HG03060 (cell line): ENCODE results near the gene ZNF839.

Experiments used
- ATAC-seq: cut with Tn5 transposase; IDR thresholded peaks from one replicate; pipeline ENCODE4 v1.9.1; 2021; ENCODE audit warnings: low read depth, moderate number of reproducible peaks; ENCODE audit not compliant: unreplicated experiment

The ZNF839 gene

DNA sequence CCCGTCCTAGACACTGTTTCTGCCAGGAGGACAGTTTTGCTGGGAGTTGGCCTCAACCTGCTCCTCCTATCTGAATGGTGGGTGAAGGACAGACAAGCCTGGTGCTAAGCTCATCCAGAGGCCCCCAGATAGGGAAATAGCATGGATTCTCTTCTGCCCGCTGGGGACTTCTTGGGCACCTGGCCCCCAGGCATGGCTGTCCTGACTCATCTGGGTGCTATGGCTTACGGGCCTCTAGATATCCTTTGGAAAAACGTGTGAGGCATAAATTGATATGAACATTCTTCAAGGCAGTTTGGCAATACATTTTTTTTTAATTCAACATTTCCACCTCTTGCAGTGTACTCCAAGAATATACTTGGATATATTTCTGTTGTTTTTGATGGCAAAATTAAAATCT, 51.8 kb downstream of the ZNF839 start:
- ATAC-seq, result no peak

- no peak for ATAC-seq
Measured at GRCh38 chr14:102373110-102373509, 53.6 kb downstream of the ZNF839 start.

GRCh38 chr14:102374264-102374663, 54.7 kb downstream of the ZNF839 start:
- no peak for ATAC-seq

DNA sequence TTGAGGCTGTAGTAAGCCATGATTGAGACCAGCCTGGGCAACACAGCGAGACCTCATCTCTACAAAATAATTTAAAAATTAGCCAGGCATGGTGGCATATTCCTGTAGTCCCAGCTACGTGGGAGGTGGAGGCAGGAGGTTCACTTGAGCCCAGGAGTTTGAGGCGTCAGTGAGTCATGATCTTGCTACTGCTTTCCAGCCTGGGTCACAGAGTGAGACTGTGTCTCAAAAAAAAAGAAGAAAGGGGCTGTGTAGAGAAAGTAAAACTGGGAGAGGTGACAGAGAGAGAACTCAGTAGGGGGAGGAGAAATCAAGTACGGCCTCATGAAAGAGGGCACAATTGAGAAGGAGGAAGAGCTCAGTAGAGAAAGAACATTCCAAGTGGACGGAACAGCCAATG, 55.6 kb downstream of the ZNF839 start:
- ATAC-seq, result no peak

DNA sequence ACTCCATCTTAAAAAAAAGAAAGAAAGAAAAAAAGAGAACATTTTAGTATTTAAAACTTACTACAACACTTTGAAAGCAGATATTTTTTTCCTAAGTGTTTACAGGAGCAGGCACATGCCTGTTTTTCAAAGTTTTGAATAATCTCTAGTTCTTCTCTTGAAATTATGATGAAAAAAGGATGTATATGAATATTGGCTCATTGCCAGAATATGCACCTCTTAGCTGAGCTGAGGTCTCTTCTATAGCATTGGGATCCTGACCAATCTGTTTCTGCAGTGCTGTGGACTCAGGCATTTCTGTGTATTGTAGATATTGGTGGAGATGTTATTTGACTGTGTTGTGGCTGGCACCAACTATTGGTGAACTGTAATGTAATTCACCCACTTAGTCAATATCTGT, 58.1 kb downstream of the ZNF839 start:
- no peak for ATAC-seq

GRCh38 chr14:102378830-102379229, 59.3 kb downstream of the ZNF839 start:
- no peak for ATAC-seq

- ATAC-seq, result no peak
Measured at GRCh38 chr14:102387086-102387485, 67.5 kb downstream of the ZNF839 start.

DNA sequence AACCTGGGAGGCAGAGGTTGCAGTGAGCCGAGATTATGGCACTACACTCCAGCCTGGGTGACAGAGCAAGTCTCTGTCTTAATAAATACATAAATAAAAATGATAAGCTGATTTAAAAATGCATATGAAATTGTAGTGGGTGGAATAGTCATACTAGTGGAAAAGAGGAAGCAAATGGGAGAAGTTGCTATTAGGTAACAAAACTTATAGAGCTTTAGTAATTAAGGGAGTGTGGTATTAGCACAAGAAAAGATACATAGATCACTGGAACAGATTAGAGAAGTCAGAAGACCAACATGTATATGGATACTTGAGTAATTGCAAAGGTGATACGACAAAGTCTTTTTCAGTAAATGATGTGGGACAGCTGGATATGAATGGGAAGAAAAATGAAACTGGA, 69.7 kb downstream of the ZNF839 start:
- no peak for ATAC-seq

- ATAC-seq, result no peak
Measured at GRCh38 chr14:102390064-102390855, 70.7 kb downstream of the ZNF839 start.
